AG04450 (cell line): ENCODE measurements around the gene LMBRD1. TPM values are rescaled to one million over a fixed set of nuclear protein-coding genes. Genes with fewer than 3 reads are reported as not detected.

Source experiments
- CTCF ChIA-PET: fragments of 300-600, 350-600 bp; formaldehyde crosslinking; extraction: SDS; loops from one replicate; lab custom pipeline; 2022; ENCODE audit warnings: antibody characterized with exemption, inconsistent platforms; lab: Charles Lee
- POLR2A ChIA-PET: fragments of 350-600 bp; formaldehyde crosslinking; extraction: SDS; loops from one replicate; lab custom pipeline; 2021; ENCODE audit warnings: antibody characterized with exemption, inconsistent platforms; lab: Yijun Ruan, JAX
- DNase-seq: peaks from one replicate; pipeline ENCODE4 v3.0.0-alpha.2; 2011; ENCODE audit warnings: low read depth, low spot score
- H3K27ac ChIP-seq: one replicate; pipeline ENCODE4 v1.5.1; 2012; ENCODE audit warnings: low read depth, low read length, control low read depth
- H3K27me3 ChIP-seq: one replicate; pipeline ENCODE4 v1.6.0; 2012; ENCODE audit warnings: low read length; ENCODE audit not compliant: control insufficient read depth, insufficient read depth
- H3K4me3 ChIP-seq: 2 replicates; pipeline ENCODE4 v1.5.1; 2011; ENCODE audit warnings: mild to moderate bottlenecking, low read depth, low read length, control low read depth
- H3K9me3 ChIP-seq: 2 replicates; pipeline ENCODE4 v1.5.1; 2012; ENCODE audit warnings: low read length; ENCODE audit not compliant: control insufficient read depth, insufficient read depth
- polyA plus RNA-seq: library from polyadenylated mRNA; depleted of rRNA; stranded (reverse); fragments of >200 nt; gene quantifications from 2 replicates; pipeline ENCODE4 v1.2.3, GENCODE V29; 2011
- TF ChIP-seq, protein P1 (sequence below): IDR thresholded peaks from 2 replicates; pipeline ENCODE4 v1.5.1; 2011; ENCODE audit warnings: low read depth, low read length, control low read depth, inconsistent platforms

The LMBRD1 gene
- polyA plus RNA-seq, 1 experiment = 27.3 TPM

DNA sequence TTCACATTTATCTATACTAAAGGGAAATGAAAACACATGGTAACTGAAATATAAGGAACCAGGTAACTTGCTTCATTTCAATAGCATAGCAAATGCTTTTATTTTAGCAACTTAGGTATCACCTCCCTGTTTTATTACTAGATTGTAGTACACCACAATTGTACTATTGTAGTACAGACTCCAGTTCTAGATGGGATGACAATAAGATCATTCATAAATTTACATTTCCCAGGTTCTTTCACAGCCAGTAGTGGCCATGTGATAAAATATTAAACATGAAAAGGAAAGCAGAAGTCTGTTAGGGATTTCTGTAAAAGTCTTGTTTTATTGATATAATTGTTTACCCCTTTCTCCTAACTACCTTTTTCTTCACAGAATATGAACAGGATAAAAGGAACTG lies 97.2 kb downstream of the LMBRD1 start:
- POLR2A ChIA-PET = no interaction called here
- CTCF ChIA-PET = interaction anchor here (1.5 kb wide), 1 partner anchor 20 kb away, joined by 4 read pairs; no protein-coding TSS in a partner anchor
- DNase-seq = no peak

GRCh38 chr6:69696273-69696672 lies 100.5 kb downstream of the LMBRD1 start:
- Histone ChIP-seq H3K4me3 (no peak overlapping the region), H3K27me3 (no peaks in the 10 kb centered on the region), H3K27ac (no peak overlapping the region), H3K9me3 (no peaks in the 10 kb centered on the region)
- ChIA-PET CTCF (no interaction called here), POLR2A (no interaction called here)
- no peak for DNase-seq
- TF ChIP-seq, protein P1, sequence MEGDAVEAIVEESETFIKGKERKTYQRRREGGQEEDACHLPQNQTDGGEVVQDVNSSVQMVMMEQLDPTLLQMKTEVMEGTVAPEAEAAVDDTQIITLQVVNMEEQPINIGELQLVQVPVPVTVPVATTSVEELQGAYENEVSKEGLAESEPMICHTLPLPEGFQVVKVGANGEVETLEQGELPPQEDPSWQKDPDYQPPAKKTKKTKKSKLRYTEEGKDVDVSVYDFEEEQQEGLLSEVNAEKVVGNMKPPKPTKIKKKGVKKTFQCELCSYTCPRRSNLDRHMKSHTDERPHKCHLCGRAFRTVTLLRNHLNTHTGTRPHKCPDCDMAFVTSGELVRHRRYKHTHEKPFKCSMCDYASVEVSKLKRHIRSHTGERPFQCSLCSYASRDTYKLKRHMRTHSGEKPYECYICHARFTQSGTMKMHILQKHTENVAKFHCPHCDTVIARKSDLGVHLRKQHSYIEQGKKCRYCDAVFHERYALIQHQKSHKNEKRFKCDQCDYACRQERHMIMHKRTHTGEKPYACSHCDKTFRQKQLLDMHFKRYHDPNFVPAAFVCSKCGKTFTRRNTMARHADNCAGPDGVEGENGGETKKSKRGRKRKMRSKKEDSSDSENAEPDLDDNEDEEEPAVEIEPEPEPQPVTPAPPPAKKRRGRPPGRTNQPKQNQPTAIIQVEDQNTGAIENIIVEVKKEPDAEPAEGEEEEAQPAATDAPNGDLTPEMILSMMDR = no peak

More for the DNA sequence above, 97.2 kb downstream of the LMBRD1 start:
- Histone ChIP-seq H3K27me3 (no peaks in the 10 kb centered on the region), H3K9me3 (no peaks in the 10 kb centered on the region), H3K27ac (no peak overlapping the region), H3K4me3 (no peak overlapping the region)
- TF ChIP-seq, protein P1 = no peak

GRCh38 chr6:69693762-69694161 lies 103.0 kb downstream of the LMBRD1 start:
- TF ChIP-seq, protein P1 = no peak
- no peaks in the 10 kb centered on the region for H3K9me3 ChIP-seq
- no peak overlapping the region for H3K27ac ChIP-seq
- CTCF ChIA-PET = no interaction called here
- POLR2A ChIA-PET = no interaction called here
- no peak for DNase-seq
- no peak overlapping the region for H3K4me3 ChIP-seq
- H3K27me3 ChIP-seq = no peaks in the 10 kb centered on the region

DNA sequence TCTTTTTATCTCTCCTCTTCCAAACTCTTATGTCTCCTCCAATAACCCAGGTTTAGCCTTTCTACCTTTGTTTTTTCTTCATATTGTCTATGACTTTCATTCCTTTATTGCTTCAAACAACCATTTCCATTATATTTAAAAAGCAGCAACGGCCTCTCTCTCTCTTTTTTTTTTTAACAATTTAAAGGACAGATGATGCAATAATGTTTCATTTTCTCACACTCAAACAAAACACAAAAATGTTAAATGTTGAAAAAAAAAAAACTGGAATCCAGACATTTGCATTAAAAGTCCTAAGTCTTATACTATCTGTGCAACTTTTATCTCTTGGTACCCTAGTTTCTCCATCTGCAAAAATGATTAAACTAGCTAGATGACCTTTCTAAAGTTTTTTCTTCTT lies 105.8 kb downstream of the LMBRD1 start:
- DNase-seq = no peak
- H3K27me3 ChIP-seq = no peaks in the 10 kb centered on the region
- TF ChIP-seq, protein P1 = no peak
- H3K4me3 ChIP-seq = no peak overlapping the region
- ChIA-PET POLR2A (no interaction called here), CTCF (no interaction called here)
- H3K27ac ChIP-seq = no peak overlapping the region
- no peaks in the 10 kb centered on the region for H3K9me3 ChIP-seq

DNA sequence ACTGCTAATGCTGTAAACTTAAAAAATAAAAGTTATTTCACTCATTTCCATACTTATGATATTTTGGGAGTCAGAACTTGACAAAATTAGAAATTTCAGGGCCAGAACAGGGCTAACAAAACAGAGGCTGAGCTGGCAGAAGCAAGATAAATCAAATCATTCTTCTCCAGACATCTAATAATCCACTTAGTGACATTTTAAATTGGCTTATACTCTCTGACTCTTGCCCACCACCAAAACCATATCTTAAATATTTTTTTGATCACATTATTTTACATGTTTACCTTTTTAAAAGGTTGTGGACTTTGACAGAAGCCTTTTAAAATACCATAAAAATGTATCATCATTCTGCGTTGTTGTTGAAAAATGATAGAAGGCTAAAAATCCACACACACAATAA lies 116.5 kb downstream of the LMBRD1 start:
- Histone ChIP-seq H3K27me3 (no peaks in the 10 kb centered on the region), H3K27ac (no peak overlapping the region), H3K4me3 (no peak overlapping the region), H3K9me3 (no peaks in the 10 kb centered on the region)
- ChIA-PET CTCF (no interaction called here), POLR2A (no interaction called here)
- TF ChIP-seq, protein P1 = no peak
- no peak for DNase-seq
